A549 (cell line): ENCODE measurements around the gene NTM.

Experiments
- CBX8 ChIP-seq: fragments of 200-600 bp; sonication (generic); IDR thresholded peaks from 2 replicates; pipeline ENCODE4 v1.6.1; 2016
- CTCF ChIP-seq: fragments of >200 bp; sonication (Bioruptor Twin); formaldehyde crosslinking; IDR thresholded peaks from 3 replicates; pipeline ENCODE4 v1.5.1; 2016
- KDM5A ChIP-seq: fragments of 200-600 bp; sonication (generic); IDR thresholded peaks from 2 replicates; pipeline ENCODE4 v1.6.1; 2016; ENCODE audit warnings: antibody characterized with exemption, mild to moderate bottlenecking
- MYC ChIP-seq: IDR thresholded peaks from 2 replicates; pipeline ENCODE4 v1.6.1; 2012; ENCODE audit warnings: mild to moderate bottlenecking, inconsistent platforms, low read length, improper control_type of control experiment, borderline replicate concordance
- POLR2A ChIP-seq: IDR thresholded peaks from 2 replicates; pipeline ENCODE4 v1.6.1; 2012; ENCODE audit warnings: mild to moderate bottlenecking, low read length
- ZNF302 ChIP-seq: fragments of 250-450 bp; sonication (Bioruptor Pico); IDR thresholded peaks from 2 replicates; pipeline ENCODE4 v1.9.0; 2021; ENCODE audit warnings: inconsistent platforms, mild to moderate bottlenecking, moderate library complexity

- TF ChIP-seq MYC (no peak), KDM5A (no peak), CTCF (no peak), CBX8 (no peak), ZNF302 (no peak), POLR2A (no peak)
These were observed 772.1 kb downstream of the NTM start for GRCh38 chr11:132142554-132142953.
